MG63 (cell line): ENCODE results near the gene ST14. TPM values are rescaled to one million over a fixed set of nuclear protein-coding genes. Genes with fewer than 3 reads are reported as not detected.

Source experiments
- total RNA-seq: library from RNA; depleted of rRNA; stranded (reverse); fragments of >200 nt; shearing (Covaris generic); gene quantifications from 2 replicates; pipeline ENCODE4 v1.2.3, GENCODE V29; 2014; ENCODE audit warnings: low replicate concordance; rRNA removed

Gene ST14
- total RNA-seq, 1 experiment from 2014 or later: not detected

Other genes starting within 250 kb of the ST14 start
- 3.6 and 4.9 TPM in 2 replicates for gene PRDM10, start 156.9 kb upstream of the ST14 start, total RNA-seq
- 369 and 426 TPM in 2 replicates for gene APLP2, start 89.9 kb upstream of the ST14 start, total RNA-seq
- gene ZBTB44, start 155.1 kb downstream of the ST14 start, total RNA-seq: 17.8 and 18.5 TPM in 2 replicates